A549 (cell line): Measurements from ENCODE around the gene SIGLEC7. TPM values are rescaled to one million over a fixed set of nuclear protein-coding genes. Genes with fewer than 3 reads are reported as not detected.

Experiments
- ATAC-seq, 2 experiments: fragments of 200-7000 bp in 1 of 2; fragments of >200 bp in 1 of 2; cut with Nextera tagmentation in 1 of 2; cut with Tn5 transposase in 1 of 2; 3 replicates each; pipeline versions ENCODE4 v1.8.0 to v1.9.1; 2018 to 2020; ENCODE audit warnings: mild to moderate bottlenecking in 1 of 2, moderate library complexity in 1 of 2
- CTCF ChIA-PET: fragments of 300-600 bp; sonication (Branson Sonifier 250); formaldehyde crosslinking; extraction: SDS; loops from one replicate; lab custom pipeline; 2021; ENCODE audit warnings: antibody characterized with exemption, inconsistent platforms; lab: Yijun Ruan, JAX
- POLR2A ChIA-PET: fragments of 350-600 bp; formaldehyde crosslinking; extraction: SDS; loops from one replicate; lab custom pipeline; 2021; ENCODE audit warnings: antibody characterized with exemption, inconsistent platforms; lab: Yijun Ruan, JAX
- DNase-seq, 2 experiments: peaks; one replicate each; pipeline versions ENCODE4 v3.0.0 to v3.0.0-alpha.2; 2011 to 2016; ENCODE audit warnings: low read depth in 1 of 2, low spot score in 1 of 2
- FAIRE-seq: peaks from 2 replicates; lab custom pipeline; 2011; peaks lifted over from hg19 to GRCh38; lab: Jason Lieb, UNC
- H3K27ac ChIP-seq, 2 experiments: fragments of >200 bp; sonication (Bioruptor Twin); formaldehyde crosslinking; 3 replicates each; pipeline ENCODE4 v1.5.1; 2016 to 2017
- H3K4me1 ChIP-seq: fragments of >200 bp; sonication (Bioruptor Twin); formaldehyde crosslinking; 3 replicates; pipeline ENCODE4 v1.6.1; 2016
- H3K4me2 ChIP-seq: fragments of >200 bp; sonication (Bioruptor Twin); formaldehyde crosslinking; 3 replicates; pipeline ENCODE4 v1.6.1; 2016
- H3K4me3 ChIP-seq: fragments of >200 bp; sonication (Bioruptor Twin); formaldehyde crosslinking; 3 replicates; pipeline ENCODE4 v1.5.1; 2016
- H3K9me3 ChIP-seq: fragments of >200 bp; sonication (Bioruptor Twin); formaldehyde crosslinking; 3 replicates; pipeline ENCODE4 v1.6.1; 2016
- BCL3 ChIP-seq: fragments of >200 bp; sonication (Bioruptor Twin); formaldehyde crosslinking; IDR thresholded peaks from 3 replicates; pipeline ENCODE4 v1.6.1; 2016
- BHLHE40 ChIP-seq: IDR thresholded peaks from 2 replicates; pipeline ENCODE4 v1.6.1; 2012; ENCODE audit warnings: low read depth, low read length, inconsistent platforms
- CBX8 ChIP-seq: fragments of 200-600 bp; sonication (generic); IDR thresholded peaks from 2 replicates; pipeline ENCODE4 v1.6.1; 2016
- CEBPB ChIP-seq, 2 experiments: fragments of >200 bp in 1 of 2; sonication (Bioruptor Twin) in 1 of 2; formaldehyde crosslinking in 1 of 2; IDR thresholded peaks; 2 replicates each; pipeline ENCODE4 v1.6.1; 2012 to 2016
- CHD2 ChIP-seq: fragments of 150-350 bp; IDR thresholded peaks from 2 replicates; pipeline ENCODE4 v1.6.1; 2014; ENCODE audit warnings: low read length; ENCODE audit not compliant: partially characterized antibody
- EHF ChIP-seq: fragments of 250-450 bp; sonication (Bioruptor Pico); IDR thresholded peaks from 2 replicates; pipeline ENCODE4 v1.5.0; 2020; ENCODE audit warnings: mild to moderate bottlenecking
- HOXA7 ChIP-seq: fragments of 250-450 bp; sonication (Bioruptor Pico); IDR thresholded peaks from 2 replicates; pipeline ENCODE4 v1.5.0; 2020; ENCODE audit warnings: mild to moderate bottlenecking, moderate library complexity
- JUNB ChIP-seq: fragments of >200 bp; sonication (Bioruptor Twin); formaldehyde crosslinking; IDR thresholded peaks from 2 replicates; pipeline ENCODE4 v1.6.1; 2016
- KDM5A ChIP-seq: fragments of 200-600 bp; sonication (generic); IDR thresholded peaks from 2 replicates; pipeline ENCODE4 v1.6.1; 2016; ENCODE audit warnings: antibody characterized with exemption, mild to moderate bottlenecking
- MAFK ChIP-seq: fragments of 450-650 bp; IDR thresholded peaks from 2 replicates; pipeline ENCODE4 v1.6.1; 2014; ENCODE audit not compliant: partially characterized antibody
- MAZ ChIP-seq: fragments of 150-350 bp; IDR thresholded peaks from 2 replicates; pipeline ENCODE4 v1.6.1; 2014; ENCODE audit warnings: antibody characterized with exemption, low read depth, low read length, borderline replicate concordance
- RARB ChIP-seq: fragments of 250-450 bp; sonication (Bioruptor Pico); IDR thresholded peaks from 2 replicates; pipeline ENCODE4 v1.8.0; 2021; ENCODE audit warnings: mild to moderate bottlenecking, moderate library complexity
- RNF2 ChIP-seq: fragments of 200-600 bp; sonication (generic); IDR thresholded peaks from 2 replicates; pipeline ENCODE4 v1.6.1; 2016; ENCODE audit warnings: low read depth, mild to moderate bottlenecking, antibody characterized with exemption, moderate library complexity, borderline replicate concordance
- ZC3H11A ChIP-seq: fragments of 450-650 bp; IDR thresholded peaks from 2 replicates; pipeline ENCODE4 v1.6.1; 2014; ENCODE audit warnings: antibody characterized with exemption, mild to moderate bottlenecking
- ZNF302 ChIP-seq: fragments of 250-450 bp; sonication (Bioruptor Pico); IDR thresholded peaks from 2 replicates; pipeline ENCODE4 v1.9.0; 2021; ENCODE audit warnings: inconsistent platforms, mild to moderate bottlenecking, moderate library complexity
- ZSCAN20 ChIP-seq: fragments of 250-450 bp; sonication (Bioruptor Pico); IDR thresholded peaks from 2 replicates; pipeline ENCODE4 v1.8.0; 2022; ENCODE audit warnings: mild to moderate bottlenecking, moderate library complexity
- WGBS: methylation state at CpG from one replicate; pipeline ENCODE4 v1.1.6; 2017; ENCODE audit errors: missing lambda C conversion rate; 5-methylcytosine and 5-hydroxymethylcytosine counted together
- polyA plus RNA-seq, 4 experiments: library from polyadenylated mRNA; depleted of rRNA in 3 of 4; stranded (reverse); fragments of >200 nt; fragmentation: RNase III in 1 of 4; extraction: RNeasy Plus Mini Kit Qiagen cat#74134 plus additional on column Dnase treatment in 1 of 4; gene quantifications; 2 replicates in 3 of 4; 3 replicates in 1 of 4; pipeline ENCODE4 v1.2.3, GENCODE V29; 2011 to 2017
- TF ChIP-seq, protein P1 (sequence below): fragments of >200 bp; sonication (Bioruptor Twin); formaldehyde crosslinking; IDR thresholded peaks from 3 replicates; pipeline ENCODE4 v1.5.1; 2016
- TF ChIP-seq, protein P2 (sequence below): fragments of 250-450 bp; sonication (Bioruptor Pico); IDR thresholded peaks from 2 replicates; pipeline ENCODE4 v1.5.0; 2020; ENCODE audit warnings: low read depth, mild to moderate bottlenecking, moderate library complexity

The SIGLEC7 gene
- polyA plus RNA-seq, 2 of the 4 experiments (the other 2 are of a cell fraction): not detected

- TF ChIP-seq MAZ: no peak
- TF ChIP-seq, protein P1, sequence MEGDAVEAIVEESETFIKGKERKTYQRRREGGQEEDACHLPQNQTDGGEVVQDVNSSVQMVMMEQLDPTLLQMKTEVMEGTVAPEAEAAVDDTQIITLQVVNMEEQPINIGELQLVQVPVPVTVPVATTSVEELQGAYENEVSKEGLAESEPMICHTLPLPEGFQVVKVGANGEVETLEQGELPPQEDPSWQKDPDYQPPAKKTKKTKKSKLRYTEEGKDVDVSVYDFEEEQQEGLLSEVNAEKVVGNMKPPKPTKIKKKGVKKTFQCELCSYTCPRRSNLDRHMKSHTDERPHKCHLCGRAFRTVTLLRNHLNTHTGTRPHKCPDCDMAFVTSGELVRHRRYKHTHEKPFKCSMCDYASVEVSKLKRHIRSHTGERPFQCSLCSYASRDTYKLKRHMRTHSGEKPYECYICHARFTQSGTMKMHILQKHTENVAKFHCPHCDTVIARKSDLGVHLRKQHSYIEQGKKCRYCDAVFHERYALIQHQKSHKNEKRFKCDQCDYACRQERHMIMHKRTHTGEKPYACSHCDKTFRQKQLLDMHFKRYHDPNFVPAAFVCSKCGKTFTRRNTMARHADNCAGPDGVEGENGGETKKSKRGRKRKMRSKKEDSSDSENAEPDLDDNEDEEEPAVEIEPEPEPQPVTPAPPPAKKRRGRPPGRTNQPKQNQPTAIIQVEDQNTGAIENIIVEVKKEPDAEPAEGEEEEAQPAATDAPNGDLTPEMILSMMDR: peak; percentile 57
Observed at GRCh38 chr19:51158474-51159129, 16.5 kb downstream of the SIGLEC7 start (continued).

- CTCF ChIA-PET: interaction anchor here (0.7 to 2.0 kb wide), 6 partner anchors 10 to 287 kb away, joined by 3 to 9 read pairs (median 3); no protein-coding TSS in a partner anchor
- Histone ChIP-seq H3K27ac (no peak overlapping the region), H3K4me2 (no peak overlapping the region)
- POLR2A ChIA-PET: no interaction called here
- TF ChIP-seq BHLHE40 (no peak), BCL3 (no peak), EHF (no peak)
- TF ChIP-seq, all 56 proteins: peak for 0
- ATAC-seq (no peak), DNase-seq (no peak), FAIRE-seq (no peak)
- H3K4me1 ChIP-seq: no peaks in the 10 kb centered on the region
- H3K4me3 ChIP-seq: no peak overlapping the region
- WGBS: 65% methylated on average over 4 of the region's 4 CpGs
- no peaks in the 10 kb centered on the region for H3K9me3 ChIP-seq
Observed at GRCh38 chr19:51159656-51160055, 17.6 kb downstream of the SIGLEC7 start.

- Histone ChIP-seq H3K4me3 (no peak overlapping the region), H3K4me2 (no peak overlapping the region), H3K27ac (no peak overlapping the region), H3K4me1 (no peaks in the 10 kb centered on the region), H3K9me3 (no peaks in the 10 kb centered on the region)
- no peak for ATAC-seq
- FAIRE-seq: no peak
- POLR2A ChIA-PET: no interaction called here
- CTCF ChIA-PET: interaction anchor here (1.0 to 1.4 kb wide), 2 partner anchors 10 to 16 kb away, joined by 3 to 4 read pairs; no protein-coding TSS in a partner anchor
- no peak for TF ChIP-seq RARB (CRISPR knock-in tag)
- no peak for DNase-seq
- WGBS: 13% methylated on average over 1 of the region's 1 CpG
Observed at GRCh38 chr19:51161266-51161665, 19.2 kb downstream of the SIGLEC7 start.

DNA sequence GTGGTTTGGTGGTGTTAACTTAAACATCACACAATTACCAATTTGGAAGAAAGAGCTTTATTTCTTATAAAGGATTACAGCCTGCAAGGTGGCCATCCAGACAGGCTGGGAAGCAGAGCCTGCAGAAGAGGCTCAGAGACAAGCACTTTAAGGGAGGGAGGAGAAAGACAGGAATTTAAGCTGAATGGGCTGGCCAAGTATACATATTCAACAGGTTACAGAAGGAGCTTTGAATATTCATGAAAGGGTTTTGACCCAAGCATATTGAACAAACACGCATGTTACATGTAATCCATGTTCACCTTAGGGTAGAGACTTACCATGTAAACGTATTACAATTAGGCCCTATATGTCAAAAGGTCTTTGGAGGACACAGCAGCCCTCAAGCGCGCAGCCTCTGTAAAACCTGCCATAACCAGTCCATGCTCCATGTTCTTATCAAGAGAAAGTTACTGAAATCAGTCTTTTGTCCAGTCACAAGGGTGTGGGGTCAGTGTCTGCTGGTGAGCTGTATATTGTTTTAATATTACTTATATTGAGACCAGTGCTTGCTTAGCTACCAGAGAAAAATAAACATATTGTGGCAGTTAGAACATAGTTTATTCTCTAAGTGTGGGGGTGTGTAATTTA, 19.9 kb downstream of the SIGLEC7 start:
- no peak for FAIRE-seq
- no peaks in the 10 kb centered on the region for H3K9me3 ChIP-seq
- H3K4me2 ChIP-seq: no peak overlapping the region
- no peak overlapping the region for H3K27ac ChIP-seq
- 73% methylated on average over 4 of the region's 4 CpGs for WGBS
- no peaks in the 10 kb centered on the region for H3K4me1 ChIP-seq
- ATAC-seq: no peak
- no peak overlapping the region for H3K4me3 ChIP-seq
- no peak for DNase-seq
- no peak for TF ChIP-seq MAFK
- no peak for TF ChIP-seq JUNB
- no peak for TF ChIP-seq KDM5A
- TF ChIP-seq, protein P2, sequence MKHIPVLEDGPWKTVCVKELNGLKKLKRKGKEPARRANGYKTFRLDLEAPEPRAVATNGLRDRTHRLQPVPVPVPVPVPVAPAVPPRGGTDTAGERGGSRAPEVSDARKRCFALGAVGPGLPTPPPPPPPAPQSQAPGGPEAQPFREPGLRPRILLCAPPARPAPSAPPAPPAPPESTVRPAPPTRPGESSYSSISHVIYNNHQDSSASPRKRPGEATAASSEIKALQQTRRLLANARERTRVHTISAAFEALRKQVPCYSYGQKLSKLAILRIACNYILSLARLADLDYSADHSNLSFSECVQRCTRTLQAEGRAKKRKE: no peak
- no peak for TF ChIP-seq CHD2
- TF ChIP-seq ZNF302 (CRISPR knock-in tag): no peak
- no peak for TF ChIP-seq EHF
- no peak for TF ChIP-seq ZSCAN20 (CRISPR knock-in tag)
- TF ChIP-seq ZC3H11A: no peak
- TF ChIP-seq RNF2: no peak
- TF ChIP-seq HOXA7: no peak
- no peak for TF ChIP-seq CBX8
- TF ChIP-seq CEBPB (IDR thresholded peaks at IDR 0.05): no peak
- ChIA-PET CTCF (interaction anchor here (1.1 to 1.4 kb wide), 2 partner anchors 15 to 48 kb away, joined by 3 to 4 read pairs; no protein-coding TSS in a partner anchor), POLR2A (no interaction called here)
